Transverse colon (tissue), 4 donors: ENCODE data around the gene NEU1. TPM values are rescaled to one million over a fixed set of nuclear protein-coding genes. Genes with fewer than 3 reads are reported as not detected.
"Not testable (repeated sequence)": the region's sequence is repeated elsewhere in the genome, so short reads cannot be mapped to it uniquely, and the experiment has no call there.

Source experiments
- DNase-seq: peaks from one replicate; pipeline ENCODE4 v3.0.0-alpha.2; 2019
- H3K27ac ChIP-seq, 4 donors: fragments of 200-600 bp; sonication (generic); 2 replicates each; pipeline ENCODE4 v1.5.1; 2016 to 2018; ENCODE audit warnings: inconsistent platforms in 4 of 4
- H3K27me3 ChIP-seq: fragments of 200-600 bp; sonication (generic); 2 replicates; pipeline ENCODE4 v1.5.1; 2017; ENCODE audit warnings: inconsistent platforms
- H3K36me3 ChIP-seq, 4 donors: fragments of 200-600 bp; sonication (generic); 2 replicates each; pipeline ENCODE4 v1.5.1; 2017 to 2019; ENCODE audit warnings: inconsistent platforms in 4 of 4
- H3K4me1 ChIP-seq, 4 donors: fragments of 200-600 bp; sonication (generic); 2 replicates each; pipeline ENCODE4 v1.5.1; 2017 to 2020; ENCODE audit warnings: inconsistent platforms in 4 of 4
- H3K4me3 ChIP-seq, 4 donors: fragments of 200-600 bp; sonication (generic); 1 replicate in 1 of 4; 2 replicates in 3 of 4; pipeline versions ENCODE4 v1.5.1 to v1.6.1; 2017 to 2019; ENCODE audit warnings: inconsistent platforms in 4 of 4
- H3K9me3 ChIP-seq, 2 donors: fragments of 200-600 bp; sonication (generic); 2 replicates each; pipeline ENCODE4 v1.5.1; 2017 to 2019; ENCODE audit warnings: inconsistent platforms in 2 of 2
- CTCF ChIP-seq, 5 experiments: fragments of 200-600 bp in 3 of 5; fragments of 450-650 bp in 2 of 5; sonication (generic) in 3 of 5; IDR thresholded peaks; 1 replicate in 2 of 5; 2 replicates in 3 of 5; pipeline ENCODE4 v1.5.1; 2016 to 2017; ENCODE audit warnings: antibody characterized with exemption in 5 of 5, inconsistent platforms in 3 of 5, mild to moderate bottlenecking in 2 of 5, moderate library complexity in 1 of 5
- EP300 ChIP-seq: sonication (generic); formaldehyde crosslinking; IDR thresholded peaks from one replicate; pipeline ENCODE4 v1.6.1; 2017; ENCODE audit warnings: antibody characterized with exemption, low read depth
- POLR2A ChIP-seq: fragments of 450-650 bp; IDR thresholded peaks from one replicate; pipeline ENCODE4 v1.6.1; 2016; ENCODE audit warnings: antibody characterized with exemption, mild to moderate bottlenecking, moderate library complexity
- POLR2AphosphoS5 ChIP-seq, 3 donors: sonication (generic); formaldehyde crosslinking; IDR thresholded peaks; one replicate each; pipeline ENCODE4 v1.6.1; 2016; ENCODE audit warnings: antibody characterized with exemption in 3 of 3
- WGBS, 2 donors: methylation state at CpG; one replicate each; pipeline ENCODE4 v1.1.5; 2018; ENCODE audit warnings: low coverage in 1 of 2; 5-methylcytosine and 5-hydroxymethylcytosine counted together
- in situ Hi-C, 4 donors: fragments of 200-750 bp; cut with MboI; loops; one replicate each; pipeline versions ENCODE4 v1.15.0 to v1.15.1; 2017; ENCODE audit warnings: low sequenced_read_pairs in 3 of 4, low pct_ligation_motif_present in 1 of 4, low pct_unique_long_range_greater_than_20kb in 1 of 4
- intact Hi-C: fragments of 100-400 bp; cut with DNase I; formaldehyde crosslinking; loops from one replicate; pipeline ENCODE4 v1.15.1; 2023; ENCODE audit warnings: low total_unique reads
- total RNA-seq, 4 donors: library from RNA; depleted of rRNA; stranded (reverse); fragments of >200 nt; gene quantifications; one replicate each; pipeline ENCODE4 v1.1.0, GENCODE V29; 2016

The NEU1 gene
- total RNA-seq, 4 donors from 2014 or later = 21.1 to 88.7 (median 65.4) TPM

GRCh38 chr6:31827286-31828079 is 35.1 kb downstream of the NEU1 start, which contains the start of gene HSPA1B:
TSS of gene HSPA1B (plus strand) at chr6:31827738. CDS start at chr6:31827951, 213 bp downstream.
- Histone ChIP-seq H3K27me3 (no peaks in the 10 kb centered on the region), H3K4me3 (peak within 1 kb of the TSS; percentile 45 to 87 (median 68)), H3K36me3 (no peaks in the 10 kb centered on the region), H3K4me1 (peaks cover 28 to 62% (median 42%) of the 10 kb centered on the region in 4 donors), H3K9me3 (no peaks in the 10 kb centered on the region), H3K27ac (peak within 1 kb of the TSS; percentile 95 to 98 (median 96))
- DNase-seq = peak; percentile 99
- WGBS, 2 donors = 0% methylated on average over 2 to 41 of the region's 56 CpGs
- TF ChIP-seq POLR2AphosphoS5 (IDR thresholded peaks at IDR 0.05) (peak; percentile 100), EP300 (peak; percentile 59), CTCF (IDR thresholded peaks at IDR 0.05) (peak in 1 of 5 experiments; percentile 25), POLR2A (peak; percentile 100)
- intact Hi-C loops = no loop called here
- in situ Hi-C loops = loop anchor here in 1 of 4 donors (10.0 kb wide), 1 partner anchor 93 kb away; the partner anchor contains the start of gene CLIC1

GRCh38 chr6:31826793-31827285 is 35.8 kb downstream of the NEU1 start:
- Histone ChIP-seq H3K36me3 (no peaks in the 10 kb centered on the region), H3K27ac (peak overlapping the region; percentile 95 to 98 (median 96)), H3K27me3 (no peaks in the 10 kb centered on the region), H3K9me3 (no peaks in the 10 kb centered on the region), H3K4me1 (peaks cover 28 to 59% (median 42%) of the 10 kb centered on the region in 4 donors), H3K4me3 (peak overlapping the region; percentile 4 to 84 (median 48))
- in situ Hi-C loops (loop anchor here in 1 of 4 donors (10.0 kb wide), 1 partner anchor 92 kb away; the partner anchor contains the start of gene CLIC1), intact Hi-C loops (no loop called here)
- WGBS, 2 donors = 0 to 1% methylated on average over 5 to 13 of the region's 13 CpGs
- peak; percentile 93 for DNase-seq
- TF ChIP-seq CTCF (IDR thresholded peaks at IDR 0.05) (peak in 1 of 5 experiments; percentile 5), POLR2AphosphoS5 (IDR thresholded peaks at IDR 0.05) (peak; percentile 45 to 72 (median 66)), EP300 (peak; percentile 24), POLR2A (peak; percentile 66)

- in situ Hi-C loops = loop anchor here in 1 of 4 donors (10.0 kb wide), 1 partner anchor 91 kb away; the partner anchor contains the start of gene CLIC1
- no peaks in the 10 kb centered on the region for H3K27me3 ChIP-seq
- peak overlapping the region; percentile 95 to 98 (median 96) for H3K27ac ChIP-seq
- H3K36me3 ChIP-seq = no peaks in the 10 kb centered on the region
- H3K4me1 ChIP-seq = peaks cover 19 to 58% (median 44%) of the 10 kb centered on the region in 4 donors
- no peak for DNase-seq
- intact Hi-C loops = no loop called here
- H3K9me3 ChIP-seq = no peaks in the 10 kb centered on the region
- 39 to 40% methylated on average over 4 of the region's 4 CpGs for WGBS, 2 donors
- no peak overlapping the region for H3K4me3 ChIP-seq
- TF ChIP-seq CTCF (IDR thresholded peaks at IDR 0.05) (no peak), EP300 (no peak)
These were observed 37.1 kb downstream of the NEU1 start for GRCh38 chr6:31825553-31825952.

GRCh38 chr6:31823592-31824196 is 38.9 kb downstream of the NEU1 start:
- H3K27me3 ChIP-seq, intact Hi-C loops, H3K9me3 ChIP-seq, H3K36me3 ChIP-seq, H3K4me3 ChIP-seq, DNase-seq: not testable (repeated sequence)
- peak overlapping the region; percentile 95 to 98 (median 96) for H3K27ac ChIP-seq
- in situ Hi-C loops = loop anchor here in 1 of 4 donors (10.0 kb wide), 1 partner anchor 89 kb away; the partner anchor contains the start of gene CLIC1
- WGBS, 2 donors = 87 to 91% methylated on average over 6 to 9 of the region's 9 CpGs
- H3K4me1 ChIP-seq = peaks cover 23 to 77% (median 63%) of the 10 kb centered on the region in 4 donors
